GM18519 (cell line): ENCODE results near the gene ACSL4.
"Not testable (repeated sequence)": the region's sequence is repeated elsewhere in the genome, so short reads cannot be mapped to it uniquely, and the experiment has no call there.

Experiments used
- ATAC-seq: cut with Tn5 transposase; IDR thresholded peaks from one replicate; pipeline ENCODE4 v1.9.1; 2021; ENCODE audit warnings: mild to moderate bottlenecking, moderate library complexity; ENCODE audit not compliant: unreplicated experiment, low FRiP score

Gene ACSL4

DNA sequence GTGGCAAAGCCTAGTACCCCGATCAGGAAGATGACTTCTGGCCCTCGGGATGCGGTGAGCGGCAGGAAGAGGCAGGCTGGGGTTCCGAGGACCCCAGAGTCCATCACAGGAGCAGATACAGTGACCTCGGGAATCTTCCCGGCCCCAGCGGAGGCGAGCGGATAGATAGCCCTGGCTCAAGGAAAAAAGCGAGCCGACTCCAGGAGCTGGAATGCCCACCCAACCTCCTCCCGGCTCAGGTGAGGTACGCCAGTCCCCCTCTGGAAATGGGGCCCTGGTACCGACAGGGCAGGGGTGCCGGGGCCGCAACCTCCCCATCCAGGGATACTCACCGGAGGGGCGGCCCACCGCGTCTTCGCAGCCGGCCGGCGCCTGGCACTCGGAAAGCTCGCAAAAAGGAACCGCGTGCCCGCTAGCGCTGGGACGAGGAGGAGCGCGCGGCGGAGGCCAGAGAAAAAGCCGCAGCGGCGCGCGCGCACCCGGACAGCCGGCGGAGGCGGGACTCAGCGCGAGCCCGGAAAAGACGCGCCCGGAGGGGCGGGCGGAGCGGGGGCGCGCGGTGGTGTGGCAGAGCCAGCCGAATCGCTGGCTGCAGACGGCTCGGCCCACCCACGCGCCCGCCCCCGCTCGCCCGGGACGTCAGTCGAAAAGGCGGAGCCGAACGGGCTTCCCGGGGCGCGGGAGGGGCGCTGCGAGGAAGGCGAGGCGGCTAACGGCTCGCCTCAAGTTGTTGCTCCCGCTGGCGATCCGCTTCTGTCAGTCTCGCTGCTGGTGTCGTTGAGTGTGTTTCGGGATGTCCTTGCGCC, at the start of gene ACSL4:
TSS of gene ACSL4 (minus strand) at position 451 of the 806 bp plus-strand sequence. CDS start 49,894 bp downstream, outside the sequence.
- peak; percentile 57 for ATAC-seq

DNA sequence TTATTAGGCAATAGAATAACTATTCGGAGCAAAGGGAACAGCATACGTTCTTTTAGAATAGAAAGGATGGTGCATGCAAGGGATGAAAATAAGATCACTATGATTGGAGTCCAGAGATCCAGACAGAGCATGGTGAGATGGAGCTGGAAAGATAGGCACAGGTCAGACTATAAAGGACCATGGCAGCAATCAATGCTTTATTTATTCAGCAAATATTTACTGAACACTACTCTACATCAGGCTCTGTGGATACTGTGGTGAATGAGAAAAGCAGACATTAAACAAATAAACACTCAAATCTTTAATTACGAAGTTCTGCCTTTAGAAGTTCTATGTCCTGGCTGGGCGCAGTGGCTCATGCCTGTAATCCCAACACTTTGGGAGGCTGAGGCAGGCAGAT, 44.7 kb upstream of the ACSL4 start:
- ATAC-seq = no peak

GRCh38 chrX:109776986-109777385, 43.9 kb upstream of the ACSL4 start:
- no peak for ATAC-seq

- no peak for ATAC-seq
Observed at GRCh38 chrX:109776432-109776831, 43.4 kb upstream of the ACSL4 start.

DNA sequence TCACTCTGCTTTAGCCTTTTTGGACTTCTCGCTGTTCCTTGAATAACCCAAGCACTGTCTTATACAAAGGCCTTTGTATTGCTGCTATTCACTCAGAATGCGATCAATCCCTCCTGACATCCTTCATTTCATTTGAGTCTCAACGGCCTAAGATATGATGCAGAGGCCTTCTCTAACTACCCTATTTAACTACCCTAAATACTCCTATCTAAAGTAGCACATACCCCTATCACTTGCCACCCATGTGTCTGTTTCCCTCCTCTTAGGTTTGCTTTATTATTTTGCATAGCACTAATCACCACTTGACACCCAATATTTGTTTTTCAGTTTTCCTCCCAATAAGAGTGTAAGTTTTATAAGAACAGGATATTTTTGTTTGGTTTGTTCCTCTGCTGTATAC, 42.3 kb upstream of the ACSL4 start:
- ATAC-seq = no peak

DNA sequence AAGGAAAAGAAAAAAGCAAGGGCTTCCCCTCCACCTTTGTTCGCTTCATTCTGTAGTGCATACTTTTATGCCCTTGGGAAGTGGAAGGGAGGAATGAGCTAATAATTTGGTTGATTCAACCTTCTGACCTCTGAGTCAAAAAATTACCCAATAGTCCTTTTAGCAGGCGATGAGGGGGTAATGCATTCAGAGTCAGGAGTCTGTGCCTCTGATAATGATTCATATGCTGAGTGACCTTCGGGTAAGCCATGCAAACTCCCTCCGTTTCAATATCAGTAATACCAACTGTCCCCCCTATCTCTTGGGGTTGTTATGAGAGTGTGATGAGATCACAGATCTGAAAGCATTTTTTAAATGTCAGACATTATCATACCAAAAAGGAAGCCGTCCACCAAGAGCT, 41.6 kb upstream of the ACSL4 start:
- peak; percentile 98 for ATAC-seq

DNA sequence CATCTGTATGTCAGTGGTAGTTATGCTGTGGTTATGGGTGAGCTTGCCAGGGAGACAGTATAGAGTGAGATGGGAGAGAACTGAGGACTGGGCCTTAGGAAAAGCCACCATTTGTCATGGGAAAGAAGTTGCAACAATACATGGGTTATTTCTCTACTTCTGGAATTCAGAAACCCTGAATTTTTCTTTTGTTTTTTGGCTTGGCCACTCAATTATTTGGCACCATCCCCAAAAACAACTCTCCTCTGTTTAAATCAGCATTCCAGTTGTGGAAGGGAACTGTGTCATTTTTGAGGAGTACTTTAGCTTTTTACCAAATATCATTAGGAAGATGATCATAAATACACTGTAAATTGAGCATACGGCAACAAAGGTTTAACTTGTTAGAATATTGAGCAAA, 41.1 kb upstream of the ACSL4 start:
- ATAC-seq = no peak

- no peak for ATAC-seq
Observed at GRCh38 chrX:109773374-109773773, 40.3 kb upstream of the ACSL4 start.

- ATAC-seq = no peak
Observed at GRCh38 chrX:109770780-109771179, 37.7 kb upstream of the ACSL4 start.

DNA sequence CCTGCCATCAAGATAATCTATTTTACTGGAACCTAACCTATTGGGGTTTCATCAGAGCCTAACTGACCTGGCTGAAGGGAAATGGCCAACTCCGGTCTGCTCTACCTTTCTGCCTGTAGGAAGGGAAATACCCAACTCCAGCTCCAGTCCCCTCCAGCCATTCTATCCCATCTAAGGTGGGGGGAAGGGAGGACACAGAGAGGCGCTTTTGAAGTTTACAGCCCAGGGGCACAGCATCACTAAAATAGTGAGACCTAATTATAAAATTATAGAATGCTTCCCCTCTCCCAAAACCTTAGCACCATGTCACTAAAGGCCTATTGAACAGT, 27.8 kb upstream of the ACSL4 start:
- ATAC-seq = no peak

GRCh38 chrX:109760209-109760921, 27.3 kb upstream of the ACSL4 start:
- no peak for ATAC-seq

GRCh38 chrX:109753256-109753655, 20.2 kb upstream of the ACSL4 start:
- no peak for ATAC-seq

DNA sequence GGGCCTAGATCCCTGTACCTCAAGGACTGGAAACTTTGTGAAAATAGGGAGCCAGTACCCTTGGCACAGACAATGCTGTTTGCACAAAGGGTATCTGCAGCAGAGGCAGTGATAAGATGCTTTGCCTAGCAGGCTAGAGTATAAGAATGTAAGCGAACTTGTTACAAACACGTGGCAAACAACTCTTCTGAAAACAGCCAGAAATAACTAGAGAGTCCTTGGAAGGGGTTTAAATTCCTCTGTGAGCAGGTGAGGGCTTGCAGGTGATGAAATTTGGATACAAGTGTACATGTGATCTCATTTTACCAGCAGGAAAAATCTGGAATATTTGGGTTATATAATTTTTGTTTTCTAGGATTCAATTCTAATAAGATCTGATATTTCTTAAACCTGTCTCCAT, 18.6 kb upstream of the ACSL4 start:
- ATAC-seq = no peak

GRCh38 chrX:109749207-109749606, 16.1 kb upstream of the ACSL4 start:
- ATAC-seq = no peak

- ATAC-seq = no peak
Observed at GRCh38 chrX:109747681-109748080, 14.6 kb upstream of the ACSL4 start.

GRCh38 chrX:109742722-109743121, 9.7 kb upstream of the ACSL4 start:
- ATAC-seq = no peak

DNA sequence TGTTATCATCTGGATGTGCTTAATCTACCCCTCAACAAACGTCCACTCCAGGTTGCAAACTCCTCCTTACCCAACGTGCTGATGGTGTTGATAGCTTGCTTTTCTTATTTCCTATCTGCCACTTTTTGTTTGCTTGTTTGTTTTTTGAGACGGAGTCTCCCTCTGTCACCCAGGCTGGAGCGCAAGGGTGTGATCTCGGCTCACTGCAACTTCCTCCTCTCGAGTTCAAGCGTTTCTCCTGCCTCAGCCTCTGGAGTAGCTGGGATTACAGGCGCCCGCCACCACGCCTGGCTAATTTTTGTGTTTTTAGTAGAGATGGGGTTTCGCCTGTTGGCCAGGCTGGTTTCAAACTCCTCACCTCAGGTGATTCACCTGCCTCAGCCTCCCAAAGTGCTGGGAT, 7.8 kb upstream of the ACSL4 start:
- not testable (repeated sequence) for ATAC-seq

GRCh38 chrX:109740433-109740809, 7.4 kb upstream of the ACSL4 start:
- no peak for ATAC-seq

DNA sequence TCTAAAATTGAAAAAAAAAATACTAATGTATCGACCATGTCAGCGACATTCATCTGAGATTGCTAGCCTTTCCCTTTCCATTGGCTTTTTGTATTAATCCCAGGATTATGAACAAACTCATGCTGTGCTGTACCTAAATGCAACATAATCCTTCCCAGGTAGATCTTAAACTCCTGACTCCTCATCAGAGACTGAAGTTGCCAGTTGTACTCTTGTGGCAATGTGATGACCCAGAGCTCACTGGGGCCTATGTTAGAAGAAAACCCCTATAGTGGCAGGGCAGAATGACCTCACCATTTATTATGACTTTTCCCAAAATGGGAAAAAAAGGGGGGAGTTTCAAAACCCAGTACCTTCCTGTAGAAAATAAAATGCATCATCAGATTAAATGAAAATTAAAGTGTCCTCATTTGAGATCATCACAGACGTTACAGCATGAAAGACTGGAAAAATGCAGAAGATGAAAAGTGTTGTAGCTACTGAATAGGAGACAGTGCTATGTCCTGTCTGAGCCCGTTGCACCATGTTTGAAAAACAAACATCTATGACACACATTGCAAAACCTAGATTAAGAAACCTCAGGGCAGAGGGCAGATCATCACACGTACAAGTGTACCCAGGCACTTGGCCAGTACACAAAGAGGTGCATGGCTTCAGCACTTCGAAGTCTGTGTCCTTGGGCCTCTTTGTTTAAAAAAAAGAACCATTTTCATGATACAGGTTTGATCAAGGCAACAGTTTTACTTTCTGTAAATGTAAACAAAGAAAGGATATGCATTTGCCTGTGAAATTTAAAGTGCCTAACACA, 6.8 kb upstream of the ACSL4 start:
- ATAC-seq = no peak

DNA sequence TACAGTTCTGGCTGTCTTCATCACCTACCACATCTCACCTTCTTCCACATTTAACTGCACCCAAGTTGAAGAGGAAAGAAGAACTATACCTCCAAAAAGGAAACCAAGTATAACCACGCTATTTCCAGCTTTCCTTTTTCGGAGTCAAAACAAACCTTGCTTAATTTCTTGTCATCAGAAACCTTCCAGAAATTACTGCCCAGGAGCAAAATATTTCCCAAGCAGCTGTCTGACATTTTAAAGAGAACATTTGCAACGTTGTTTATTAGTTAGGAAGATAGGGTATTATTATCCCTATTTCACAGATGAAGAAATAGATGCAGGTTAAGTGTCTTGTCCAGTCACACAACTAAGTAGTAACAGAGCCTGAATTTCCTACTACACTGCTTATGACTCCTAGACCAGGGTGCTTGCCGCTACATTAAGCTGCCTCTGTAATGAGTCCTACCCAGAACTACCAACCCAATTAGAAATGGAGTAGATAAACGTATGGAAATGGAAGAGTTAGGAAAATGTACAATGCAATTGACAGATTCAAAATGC, 2.2 kb upstream of the ACSL4 start:
- no peak for ATAC-seq

- peak; percentile 23 for ATAC-seq
Observed at GRCh38 chrX:109733613-109734083, 591 bp upstream of the ACSL4 start.
